ENCODE data around the gene CLOCK.

CLOCK gene

DNA sequence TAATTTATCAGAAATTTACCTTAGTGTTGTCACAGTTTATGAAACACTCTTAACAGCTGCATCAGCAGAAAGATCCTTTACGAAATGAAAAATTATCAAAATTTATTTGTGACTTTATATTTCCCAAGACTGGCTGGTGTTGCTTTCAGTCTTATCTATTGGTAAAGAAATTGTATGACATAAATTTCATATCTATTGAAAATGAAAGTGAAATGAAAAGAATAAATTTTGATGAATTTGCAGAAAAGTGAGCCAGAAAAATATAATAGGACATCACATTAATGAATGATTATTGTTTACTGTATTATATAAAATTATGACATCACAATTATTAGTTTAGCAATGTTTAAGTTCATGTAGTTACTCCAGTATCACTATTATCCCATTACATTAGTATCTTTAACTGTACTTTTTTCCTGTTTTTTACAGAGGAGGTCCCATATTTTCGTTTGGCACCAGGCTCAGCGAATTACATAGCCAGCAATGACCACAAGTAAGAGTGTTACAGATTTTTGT lies 164.2 kb downstream of the CLOCK start:
- H3K36me3 ChIP-seq (ENCODE audit: control insufficient read depth, insufficient read depth, low read length): no peaks in the 10 kb centered on the region
- H3K27me3 ChIP-seq (ENCODE audit: control insufficient read depth, insufficient read depth, low read length): no peaks in the 10 kb centered on the region
- H3K4me3 ChIP-seq (ENCODE audit: low read length): no peak overlapping the region
- no peak overlapping the region for H3K9ac ChIP-seq (ENCODE audit: low read length)
- no peak overlapping the region for H3K27ac ChIP-seq (ENCODE audit: low read depth, low read length)
- H3K4me1 ChIP-seq (ENCODE audit: control insufficient read depth, insufficient read depth, low read length): no peaks in the 10 kb centered on the region

DNA sequence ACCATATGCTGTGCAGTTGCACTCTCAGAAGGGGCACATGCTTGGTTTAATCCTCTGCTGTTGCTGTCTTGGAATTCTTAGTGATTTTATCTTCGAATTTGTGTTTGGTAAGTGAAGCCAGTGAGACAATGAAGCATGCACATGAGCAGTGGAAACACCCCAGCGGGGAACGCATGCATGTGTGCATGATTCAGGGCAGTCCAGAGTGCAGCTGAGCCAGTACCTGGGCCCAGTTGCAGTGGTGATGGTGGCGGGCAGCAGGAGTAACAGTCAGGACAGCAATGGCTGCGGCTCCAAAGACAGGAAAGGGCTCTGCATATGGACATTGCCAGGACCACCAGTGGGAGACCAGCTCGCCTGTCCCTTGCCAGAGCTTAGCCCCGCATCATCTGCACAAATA lies 165.2 kb downstream of the CLOCK start:
- Histone ChIP-seq H3K4me3 (ENCODE audit: low read length) (no peak overlapping the region), H3K27ac (ENCODE audit: low read depth, low read length) (no peak overlapping the region), H3K9ac (ENCODE audit: low read length) (no peak overlapping the region), H3K36me3 (ENCODE audit: control insufficient read depth, insufficient read depth, low read length) (no peaks in the 10 kb centered on the region), H3K4me1 (ENCODE audit: control insufficient read depth, insufficient read depth, low read length) (no peaks in the 10 kb centered on the region), H3K27me3 (ENCODE audit: control insufficient read depth, insufficient read depth, low read length) (no peaks in the 10 kb centered on the region)

DNA sequence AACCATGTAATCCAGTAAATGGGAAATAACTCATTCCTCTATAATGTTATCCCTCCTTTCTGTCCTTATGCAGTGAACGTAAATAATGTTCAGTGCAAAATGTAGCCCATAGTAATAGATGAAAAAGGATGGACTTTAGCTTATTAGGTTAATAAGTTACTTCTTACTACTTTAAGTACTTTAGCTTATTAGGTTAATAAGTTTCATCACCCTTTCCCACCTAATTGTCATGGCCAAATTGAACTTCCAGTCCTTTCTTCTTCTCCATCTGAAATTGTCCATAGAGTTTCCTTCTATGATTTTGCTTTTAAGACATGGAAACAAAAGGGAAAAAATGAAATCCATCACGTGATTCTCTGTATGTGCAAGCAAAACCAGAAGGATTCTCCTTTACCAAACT lies 166.1 kb downstream of the CLOCK start:
- no peak overlapping the region for H3K27ac ChIP-seq (ENCODE audit: low read depth, low read length)
- H3K4me1 ChIP-seq (ENCODE audit: control insufficient read depth, insufficient read depth, low read length): no peaks in the 10 kb centered on the region
- H3K36me3 ChIP-seq (ENCODE audit: control insufficient read depth, insufficient read depth, low read length): no peaks in the 10 kb centered on the region

DNA sequence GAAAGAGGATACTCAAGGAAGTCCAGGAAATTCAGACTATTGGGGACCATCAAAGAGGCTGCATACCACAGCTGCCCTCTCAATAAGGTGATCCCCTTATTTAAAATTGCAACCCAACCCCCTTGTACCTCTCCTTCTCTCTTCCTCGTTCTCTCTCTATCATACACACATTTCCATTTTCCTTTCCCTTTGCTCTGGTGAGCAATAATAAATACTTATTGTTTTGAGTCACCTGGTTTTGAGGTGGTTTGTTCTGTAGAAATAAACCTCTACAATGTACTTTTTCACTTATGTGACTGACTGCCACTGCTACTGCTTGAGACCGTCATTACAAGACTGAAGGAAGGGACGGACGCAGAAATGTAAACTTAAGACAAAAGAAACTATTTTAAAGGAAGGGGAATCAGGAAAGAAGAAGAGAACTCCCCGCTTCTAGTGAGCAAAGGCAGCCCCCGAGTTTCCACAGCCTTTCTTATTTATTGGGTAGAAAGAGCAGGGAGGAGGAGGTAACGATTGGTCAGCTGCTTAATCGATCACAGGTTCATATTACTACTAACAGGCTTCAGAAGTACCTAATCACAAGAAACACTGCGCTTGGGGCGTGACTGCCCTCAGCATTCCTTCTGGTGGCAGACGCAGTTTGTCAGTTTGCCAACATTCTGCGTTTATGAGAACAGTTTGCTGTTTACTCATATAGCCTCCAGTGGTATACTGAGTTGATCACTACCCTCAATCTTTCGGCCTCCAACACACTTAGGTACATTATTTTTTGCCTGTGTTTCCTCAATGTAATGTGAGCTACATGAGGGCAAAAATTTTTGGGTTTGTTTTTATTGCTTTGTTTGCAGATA lies 167.9 kb downstream of the CLOCK start:
- Histone ChIP-seq H3K36me3 (ENCODE audit: control insufficient read depth, insufficient read depth, low read length) (no peaks in the 10 kb centered on the region), H3K27me3 (ENCODE audit: control insufficient read depth, insufficient read depth, low read length) (no peaks in the 10 kb centered on the region), H3K4me3 (ENCODE audit: low read length) (no peak overlapping the region), H3K4me1 (ENCODE audit: control insufficient read depth, insufficient read depth, low read length) (no peaks in the 10 kb centered on the region), H3K27ac (ENCODE audit: low read depth, low read length) (no peak overlapping the region), H3K9ac (ENCODE audit: low read length) (no peak overlapping the region)

More for the DNA sequence above, 166.1 kb downstream of the CLOCK start:
- H3K9ac ChIP-seq (ENCODE audit: low read length): no peak overlapping the region
- H3K4me3 ChIP-seq (ENCODE audit: low read length): no peak overlapping the region
- H3K27me3 ChIP-seq (ENCODE audit: control insufficient read depth, insufficient read depth, low read length): no peaks in the 10 kb centered on the region
